MCF 10A (cell line): ENCODE data around the gene PAFAH1B2. TPM values are rescaled to one million over a fixed set of nuclear protein-coding genes. Genes with fewer than 3 reads are reported as not detected.
"Not testable (repeated sequence)": the region's sequence is repeated elsewhere in the genome, so short reads cannot be mapped to it uniquely, and the experiment has no call there.

Experiments
- BruUV-seq: library from RNA; stranded (reverse); fragments of 400-500 nt; replicated peaks from 2 replicates; lab custom pipeline; 2021; lab: Mats Ljungman, UMichigan
- CTCF ChIA-PET: fragments of 300-600 bp; sonication (Branson Sonifier 250); formaldehyde crosslinking; extraction: SDS; loops from one replicate; lab custom pipeline; 2021; ENCODE audit warnings: antibody characterized with exemption, inconsistent platforms; lab: Yijun Ruan, JAX
- POLR2A ChIA-PET: fragments of 300-600, 350-650 bp; sonication (Branson Sonifier 250); formaldehyde crosslinking; extraction: SDS; loops from one replicate; lab custom pipeline; 2020; ENCODE audit warnings: antibody characterized with exemption, inconsistent platforms; lab: Yijun Ruan, JAX
- DNase-seq: peaks from one replicate; pipeline ENCODE4 v3.0.0-alpha.2; 2018; ENCODE audit not compliant: unreplicated experiment
- H3K27ac Mint-ChIP-seq: one replicate; pipeline ENCODE4 v1.8.0; 2022; ENCODE audit warnings: mild to moderate bottlenecking, low read depth, mixed read lengths; ENCODE audit not compliant: unreplicated experiment
- H3K27me3 Mint-ChIP-seq: one replicate; pipeline ENCODE4 v1.8.0; 2022; ENCODE audit warnings: mixed read lengths; ENCODE audit not compliant: insufficient read depth, unreplicated experiment
- H3K36me3 Mint-ChIP-seq: one replicate; pipeline ENCODE4 v1.8.0; 2022; ENCODE audit warnings: mild to moderate bottlenecking, moderate library complexity, mixed read lengths; ENCODE audit not compliant: insufficient read depth, unreplicated experiment
- H3K4me1 Mint-ChIP-seq: one replicate; pipeline ENCODE4 v1.8.0; 2022; ENCODE audit warnings: mixed read lengths; ENCODE audit not compliant: insufficient read depth, unreplicated experiment
- H3K4me3 Mint-ChIP-seq: one replicate; pipeline ENCODE4 v1.8.0; 2022; ENCODE audit warnings: mild to moderate bottlenecking, moderate library complexity, mixed read lengths; ENCODE audit not compliant: unreplicated experiment
- H3K9me3 Mint-ChIP-seq: one replicate; pipeline ENCODE4 v1.8.0; 2022; ENCODE audit warnings: mixed read lengths; ENCODE audit not compliant: unreplicated experiment
- intact Hi-C: fragments of 100-400 bp; cut with micrococcal nuclease; formaldehyde crosslinking; loops from 2 replicates; pipeline ENCODE4 v1.14.1; 2022
- total RNA-seq: library from RNA; stranded (reverse); gene quantifications from 2 replicates; pipeline ENCODE4 v1.2.3, GENCODE V29; 2022
- TF ChIP-seq, protein P1 (sequence below): fragments of 200-600 bp; IDR thresholded peaks from one replicate; pipeline ENCODE4 v1.8.0; 2022; ENCODE audit warnings: antibody characterized with exemption, mild to moderate bottlenecking; ENCODE audit not compliant: unreplicated experiment

The PAFAH1B2 gene
- total RNA-seq, 1 experiment from 2014 or later, result 146 TPM

DNA sequence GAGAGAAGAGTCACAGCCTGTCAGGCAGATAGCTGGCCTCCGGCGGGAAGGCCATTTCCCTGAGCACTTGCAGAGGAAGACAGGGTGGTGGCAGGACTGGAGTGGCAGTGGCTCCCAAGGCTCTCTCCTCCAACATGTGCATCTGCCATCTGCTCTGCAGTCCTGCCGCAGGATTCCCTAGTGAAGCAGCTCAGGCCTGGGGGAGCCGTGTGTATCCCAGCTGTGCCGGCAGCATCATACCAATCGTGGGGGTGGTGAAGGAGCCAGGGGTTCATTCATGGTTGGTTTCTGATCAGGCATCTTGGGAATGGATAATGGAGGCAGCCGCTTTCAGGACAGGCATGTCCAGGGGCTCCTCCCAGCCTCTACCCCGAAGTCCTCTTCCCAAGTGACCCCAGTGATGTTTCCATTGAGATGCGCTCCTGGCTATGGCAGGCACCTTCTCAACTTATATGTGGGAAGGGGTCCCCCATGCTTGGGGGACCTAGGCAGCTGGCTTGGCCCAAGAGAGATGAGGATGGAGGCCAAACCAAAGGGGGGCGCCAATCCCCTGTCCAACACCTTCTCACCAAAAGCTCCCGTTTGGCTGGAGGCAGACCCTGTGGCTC, 61.2 kb downstream of the PAFAH1B2 start:
- no TSS peak for BruUV-seq
- TF ChIP-seq, protein P1, sequence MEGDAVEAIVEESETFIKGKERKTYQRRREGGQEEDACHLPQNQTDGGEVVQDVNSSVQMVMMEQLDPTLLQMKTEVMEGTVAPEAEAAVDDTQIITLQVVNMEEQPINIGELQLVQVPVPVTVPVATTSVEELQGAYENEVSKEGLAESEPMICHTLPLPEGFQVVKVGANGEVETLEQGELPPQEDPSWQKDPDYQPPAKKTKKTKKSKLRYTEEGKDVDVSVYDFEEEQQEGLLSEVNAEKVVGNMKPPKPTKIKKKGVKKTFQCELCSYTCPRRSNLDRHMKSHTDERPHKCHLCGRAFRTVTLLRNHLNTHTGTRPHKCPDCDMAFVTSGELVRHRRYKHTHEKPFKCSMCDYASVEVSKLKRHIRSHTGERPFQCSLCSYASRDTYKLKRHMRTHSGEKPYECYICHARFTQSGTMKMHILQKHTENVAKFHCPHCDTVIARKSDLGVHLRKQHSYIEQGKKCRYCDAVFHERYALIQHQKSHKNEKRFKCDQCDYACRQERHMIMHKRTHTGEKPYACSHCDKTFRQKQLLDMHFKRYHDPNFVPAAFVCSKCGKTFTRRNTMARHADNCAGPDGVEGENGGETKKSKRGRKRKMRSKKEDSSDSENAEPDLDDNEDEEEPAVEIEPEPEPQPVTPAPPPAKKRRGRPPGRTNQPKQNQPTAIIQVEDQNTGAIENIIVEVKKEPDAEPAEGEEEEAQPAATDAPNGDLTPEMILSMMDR, result no peak
- Mint-ChIP-seq H3K27ac (peak overlapping the region; percentile 44), H3K36me3 (peaks cover 12% of the 10 kb centered on the region), H3K4me1 (no peaks in the 10 kb centered on the region), H3K9me3 (no peaks in the 10 kb centered on the region), H3K27me3 (no peaks in the 10 kb centered on the region), H3K4me3 (no peak overlapping the region)
- ChIA-PET POLR2A (interaction anchor here (0.6 kb wide), 2 partner anchors 20 to 29 kb away, joined by 3 to 5 read pairs; no protein-coding TSS in a partner anchor), CTCF (interaction anchor here (1.0 to 1.2 kb wide), 2 partner anchors 21 to 45 kb away, joined by 3 to 4 read pairs; no protein-coding TSS in a partner anchor)
- intact Hi-C loops, result loop anchor here (5.0 kb wide), 1 partner anchor 73 kb away; no protein-coding TSS in a partner anchor
- DNase-seq, result no peak

DNA sequence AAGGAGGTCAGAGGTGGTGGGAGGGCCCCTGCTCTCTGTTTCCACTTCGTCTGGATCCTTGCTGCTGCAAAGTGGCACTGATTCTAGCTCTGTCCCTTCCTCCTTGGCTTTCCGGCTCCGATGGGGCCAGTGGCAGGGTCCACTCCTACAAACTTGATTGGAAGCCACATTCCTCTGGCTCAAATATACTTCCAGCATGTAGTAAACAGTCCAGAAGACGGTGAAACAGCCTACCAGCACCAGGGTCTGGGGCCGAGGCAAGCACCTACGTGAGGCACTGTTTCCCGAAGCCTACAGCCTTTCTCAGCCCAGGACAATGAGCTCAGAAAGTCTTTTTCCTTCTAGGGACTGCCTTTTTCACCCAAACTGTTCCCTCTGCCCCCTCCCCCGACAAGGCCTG, 62.0 kb downstream of the PAFAH1B2 start:
- H3K27ac Mint-ChIP-seq, H3K9me3 Mint-ChIP-seq, H3K27me3 Mint-ChIP-seq, H3K4me1 Mint-ChIP-seq, H3K4me3 Mint-ChIP-seq, CTCF ChIA-PET, DNase-seq: not testable (repeated sequence)
- POLR2A ChIA-PET, result interaction anchor here (0.6 kb wide), 1 partner anchor 28 kb away, joined by 3 read pairs; no protein-coding TSS in a partner anchor
- H3K36me3 Mint-ChIP-seq, result peaks cover 12% of the 10 kb centered on the region
- TSS peak; percentile 50 for BruUV-seq
- intact Hi-C loops, result loop anchor here (5.0 kb wide), 1 partner anchor 74 kb away; no protein-coding TSS in a partner anchor

DNA sequence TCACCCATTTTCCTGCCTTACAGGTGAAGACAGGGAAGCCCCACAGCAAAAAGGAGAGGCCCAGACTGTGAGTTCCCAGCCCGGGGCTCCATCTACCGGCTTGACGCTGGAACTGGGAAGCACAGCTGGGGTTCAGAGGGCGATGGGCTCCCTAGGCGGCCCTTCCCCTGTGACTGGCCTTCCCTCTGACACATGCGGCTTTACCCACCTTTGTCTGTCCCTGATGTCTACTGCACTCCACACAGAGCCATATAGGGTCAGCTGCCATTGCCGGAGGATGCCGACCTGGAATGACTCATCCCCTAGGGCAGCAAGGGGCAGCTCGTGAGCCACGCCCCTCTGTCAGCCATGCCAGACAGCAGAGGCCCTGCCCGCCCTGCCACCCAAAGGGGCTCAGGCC, 62.8 kb downstream of the PAFAH1B2 start:
- peaks cover 12% of the 10 kb centered on the region for H3K36me3 Mint-ChIP-seq
- H3K27me3 Mint-ChIP-seq, H3K4me1 Mint-ChIP-seq, H3K27ac Mint-ChIP-seq, H3K9me3 Mint-ChIP-seq, BruUV-seq, CTCF ChIA-PET, DNase-seq, POLR2A ChIA-PET, H3K4me3 Mint-ChIP-seq: not testable (repeated sequence)
- intact Hi-C loops, result loop anchor here (5.0 kb wide), 1 partner anchor 75 kb away; no protein-coding TSS in a partner anchor

DNA sequence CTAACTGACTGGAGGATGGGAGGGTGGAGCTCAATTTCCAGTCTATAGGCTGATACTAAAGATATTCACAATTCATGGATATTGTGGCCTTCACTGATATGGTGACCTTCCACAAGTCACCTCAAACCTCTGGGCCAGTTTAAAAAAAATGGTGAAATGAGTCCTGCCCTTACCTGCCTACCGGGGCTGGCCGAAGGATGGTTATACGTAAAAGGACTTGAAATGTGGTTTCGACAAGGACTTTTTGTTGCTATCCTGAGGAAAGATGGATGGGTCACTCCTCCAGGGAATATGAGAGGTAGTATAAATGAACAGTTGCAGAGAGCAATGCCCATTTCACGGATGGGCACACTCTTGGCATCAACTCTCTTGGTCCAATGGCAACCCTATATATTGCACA, 63.4 kb downstream of the PAFAH1B2 start:
- peaks cover 17% of the 10 kb centered on the region for H3K36me3 Mint-ChIP-seq
- intact Hi-C loops, result loop anchor here (5.0 kb wide), 1 partner anchor 75 kb away; no protein-coding TSS in a partner anchor
- H3K4me3 Mint-ChIP-seq, H3K9me3 Mint-ChIP-seq, BruUV-seq, H3K27me3 Mint-ChIP-seq, POLR2A ChIA-PET, DNase-seq, CTCF ChIA-PET, H3K27ac Mint-ChIP-seq, H3K4me1 Mint-ChIP-seq: not testable (repeated sequence)

DNA sequence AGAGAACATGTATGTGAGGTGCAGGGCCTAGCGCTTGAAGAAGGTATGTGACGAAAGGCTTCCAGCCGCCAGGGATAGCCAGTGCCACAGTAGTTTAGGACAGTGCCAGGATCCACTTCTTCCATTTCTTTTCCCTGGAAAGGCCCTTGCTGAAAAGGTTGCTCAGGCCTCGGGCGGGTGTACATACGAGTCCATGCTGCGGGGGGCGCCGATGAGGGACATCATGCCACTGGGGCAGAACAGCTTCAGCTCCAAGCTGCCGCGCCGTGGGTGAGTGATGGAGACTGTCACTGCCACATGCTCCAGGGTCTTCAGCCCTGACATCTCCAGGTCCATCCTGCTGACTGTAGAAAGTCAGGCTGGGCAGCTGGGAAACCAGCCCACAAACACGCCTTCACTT, 64.6 kb downstream of the PAFAH1B2 start:
- BruUV-seq, result not testable (repeated sequence)
- CTCF ChIA-PET, result interaction anchor here (0.5 kb wide), 1 partner anchor 1758 kb away, joined by 4 read pairs; no protein-coding TSS in a partner anchor
- intact Hi-C loops, result loop anchor here (5.0 kb wide), 1 partner anchor 76 kb away; no protein-coding TSS in a partner anchor

DNA sequence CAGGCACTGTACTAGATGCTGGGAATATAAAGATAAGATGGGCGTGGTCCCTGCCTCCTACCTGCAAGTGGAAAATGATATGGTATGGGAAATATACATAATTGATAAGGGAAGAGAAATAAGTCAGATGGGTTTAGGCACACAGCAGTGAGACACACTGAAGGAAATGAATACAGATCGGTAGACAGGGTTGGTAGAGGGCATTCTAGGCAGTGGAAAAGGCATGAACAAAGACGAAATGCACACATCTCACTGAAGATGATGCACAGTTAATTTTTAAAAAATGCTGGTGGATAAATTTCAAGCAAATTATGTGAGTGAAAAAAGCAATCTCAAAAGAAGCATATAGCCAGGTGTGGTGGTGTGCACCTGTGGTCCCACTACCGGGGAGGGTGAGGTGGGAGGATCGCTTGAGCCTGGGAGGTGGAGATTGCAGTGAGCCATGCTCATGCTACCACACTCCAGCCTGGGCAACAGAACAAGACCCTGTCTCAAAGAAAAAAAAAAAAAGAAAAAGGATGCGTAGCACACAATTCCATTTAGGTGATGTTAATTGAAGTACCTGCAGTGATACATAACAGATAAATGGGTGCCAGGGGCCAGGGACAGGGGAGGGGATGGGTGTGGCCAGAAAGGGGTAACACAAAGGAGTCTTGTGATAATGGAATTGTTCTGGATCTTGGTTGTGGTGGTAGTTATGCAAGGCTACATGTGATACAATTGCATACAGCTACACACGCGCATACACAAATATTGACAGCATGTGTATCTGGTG, 65.5 kb downstream of the PAFAH1B2 start:
- H3K27me3 Mint-ChIP-seq, H3K27ac Mint-ChIP-seq, BruUV-seq, H3K4me3 Mint-ChIP-seq, POLR2A ChIA-PET, H3K4me1 Mint-ChIP-seq, H3K9me3 Mint-ChIP-seq, DNase-seq: not testable (repeated sequence)
- CTCF ChIA-PET, result interaction anchor here (0.5 to 0.8 kb wide), 2 partner anchors 35 to 1759 kb away, joined by 3 to 4 read pairs; no protein-coding TSS in a partner anchor
- H3K36me3 Mint-ChIP-seq, result peaks cover 35% of the 10 kb centered on the region
- intact Hi-C loops, result loop anchor here (5.0 kb wide), 1 partner anchor 77 kb away; no protein-coding TSS in a partner anchor

More for the DNA sequence above, 64.6 kb downstream of the PAFAH1B2 start:
- H3K9me3 Mint-ChIP-seq, DNase-seq, POLR2A ChIA-PET, H3K4me1 Mint-ChIP-seq, H3K27me3 Mint-ChIP-seq, H3K4me3 Mint-ChIP-seq, H3K27ac Mint-ChIP-seq: not testable (repeated sequence)
- H3K36me3 Mint-ChIP-seq, result peaks cover 27% of the 10 kb centered on the region
